Measurements from ENCODE around the gene PTPN12.

GRCh38 chr7:77538281-77539212 is 1.5 kb downstream of the PTPN12 start:
- TF ChIP-seq CTCF (IDR thresholded peaks at IDR 0.05) = no peak
- no peak for TF ChIP-seq POLR2A (IDR thresholded peaks at IDR 0.05)
